Osteoblast (primary cell): Measurements from ENCODE around the gene BDKRB2. TPM values are rescaled to one million over a fixed set of nuclear protein-coding genes. Genes with fewer than 3 reads are reported as not detected.

ENCODE experiments used
- DNase-seq: peaks from one replicate; pipeline ENCODE4 v3.0.0; 2011; ENCODE audit warnings: low spot score, mixed read lengths; ENCODE audit not compliant: insufficient read length; ENCODE audit errors: missing footprints
- H2AFZ ChIP-seq: 2 replicates; pipeline ENCODE4 v1.6.0; 2011; ENCODE audit warnings: mild to moderate bottlenecking, low read length
- H3K27ac ChIP-seq: 2 replicates; pipeline ENCODE4 v1.5.1; 2011; ENCODE audit warnings: mild to moderate bottlenecking, low read depth, low read length, moderate library complexity
- H3K27me3 ChIP-seq: 2 replicates; pipeline ENCODE4 v1.6.0; 2012; ENCODE audit warnings: mild to moderate bottlenecking, control low read depth, inconsistent platforms, low read length, moderate library complexity; ENCODE audit not compliant: insufficient read depth
- H3K36me3 ChIP-seq: 2 replicates; pipeline ENCODE4 v1.5.1; 2011; ENCODE audit warnings: mild to moderate bottlenecking, low read length, control low read depth, moderate library complexity; ENCODE audit not compliant: insufficient read depth
- H3K4me1 ChIP-seq: 2 replicates; pipeline ENCODE4 v1.5.1; 2011; ENCODE audit warnings: mild to moderate bottlenecking, low read length, control low read depth, moderate library complexity; ENCODE audit not compliant: insufficient read depth
- H3K4me2 ChIP-seq: 2 replicates; pipeline ENCODE4 v1.6.0; 2011; ENCODE audit warnings: mild to moderate bottlenecking, low read length; ENCODE audit not compliant: insufficient read depth
- H3K4me3 ChIP-seq: fragments of 200-600 bp; sonication (generic); 3 replicates; pipeline ENCODE4 v1.5.1; 2012; ENCODE audit warnings: mild to moderate bottlenecking, low read length, inconsistent platforms; ENCODE audit not compliant: insufficient read depth
- H3K79me2 ChIP-seq: 2 replicates; pipeline ENCODE4 v1.6.0; 2012; ENCODE audit warnings: mild to moderate bottlenecking, low read length, control low read depth, inconsistent platforms; ENCODE audit not compliant: insufficient read depth
- H3K9me3 ChIP-seq: 2 replicates; pipeline ENCODE4 v1.5.1; 2011; ENCODE audit warnings: low read depth, low read length, control low read depth
- H4K20me1 ChIP-seq: 2 replicates; pipeline ENCODE4 v1.6.0; 2012; ENCODE audit warnings: mild to moderate bottlenecking, low read length, control low read depth; ENCODE audit not compliant: insufficient read depth
- total RNA-seq: library from RNA; depleted of rRNA; stranded (reverse); fragments of >200 nt; gene quantifications from 2 replicates; pipeline ENCODE4 v1.2.3, GENCODE V29; 2012
- TF ChIP-seq, protein P1 (sequence below): IDR thresholded peaks from 2 replicates; pipeline ENCODE4 v1.5.1; 2011; ENCODE audit warnings: mild to moderate bottlenecking, low read depth, low read length, moderate library complexity; ENCODE audit errors: extremely low read depth

The BDKRB2 gene
- total RNA-seq, 1 donor: 7.6 TPM

DNA sequence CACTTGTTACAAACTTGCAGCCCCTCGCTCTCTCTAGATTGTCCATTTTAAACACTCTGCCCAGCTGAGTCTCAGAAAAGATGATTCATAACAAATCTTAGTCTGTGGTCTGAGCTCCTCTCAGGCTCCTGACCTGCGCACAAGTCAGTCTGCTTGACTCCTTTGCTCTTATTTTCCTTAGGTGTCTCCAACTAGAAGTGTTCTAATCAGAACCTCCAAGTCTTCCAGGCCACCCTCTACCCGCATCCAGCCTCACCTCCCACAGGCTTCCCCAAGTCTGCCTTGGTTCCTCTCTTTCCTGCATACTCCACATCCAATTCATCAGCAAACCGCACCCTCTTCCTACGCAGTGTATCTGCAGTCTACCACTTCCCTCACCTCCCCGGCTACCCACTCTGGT is 42.4 kb upstream of the BDKRB2 start:
- H3K4me3 ChIP-seq: no peak overlapping the region
- H3K9me3 ChIP-seq: no peaks in the 10 kb centered on the region
- no peaks in the 10 kb centered on the region for H3K36me3 ChIP-seq
- peak overlapping the region; percentile 24 for H3K4me2 ChIP-seq
- TF ChIP-seq, protein P1, sequence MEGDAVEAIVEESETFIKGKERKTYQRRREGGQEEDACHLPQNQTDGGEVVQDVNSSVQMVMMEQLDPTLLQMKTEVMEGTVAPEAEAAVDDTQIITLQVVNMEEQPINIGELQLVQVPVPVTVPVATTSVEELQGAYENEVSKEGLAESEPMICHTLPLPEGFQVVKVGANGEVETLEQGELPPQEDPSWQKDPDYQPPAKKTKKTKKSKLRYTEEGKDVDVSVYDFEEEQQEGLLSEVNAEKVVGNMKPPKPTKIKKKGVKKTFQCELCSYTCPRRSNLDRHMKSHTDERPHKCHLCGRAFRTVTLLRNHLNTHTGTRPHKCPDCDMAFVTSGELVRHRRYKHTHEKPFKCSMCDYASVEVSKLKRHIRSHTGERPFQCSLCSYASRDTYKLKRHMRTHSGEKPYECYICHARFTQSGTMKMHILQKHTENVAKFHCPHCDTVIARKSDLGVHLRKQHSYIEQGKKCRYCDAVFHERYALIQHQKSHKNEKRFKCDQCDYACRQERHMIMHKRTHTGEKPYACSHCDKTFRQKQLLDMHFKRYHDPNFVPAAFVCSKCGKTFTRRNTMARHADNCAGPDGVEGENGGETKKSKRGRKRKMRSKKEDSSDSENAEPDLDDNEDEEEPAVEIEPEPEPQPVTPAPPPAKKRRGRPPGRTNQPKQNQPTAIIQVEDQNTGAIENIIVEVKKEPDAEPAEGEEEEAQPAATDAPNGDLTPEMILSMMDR: no peak
- no peaks in the 10 kb centered on the region for H4K20me1 ChIP-seq
- peaks cover 33% of the 10 kb centered on the region for H3K4me1 ChIP-seq
- peak overlapping the region; percentile 69 for H3K27ac ChIP-seq
- no peaks in the 10 kb centered on the region for H3K79me2 ChIP-seq
- no peak for DNase-seq
- H2AFZ ChIP-seq: peak overlapping the region; percentile 42
- no peaks in the 10 kb centered on the region for H3K27me3 ChIP-seq

GRCh38 chr14:96162741-96163140 is 41.9 kb upstream of the BDKRB2 start:
- Histone ChIP-seq H3K4me1 (peaks cover 38% of the 10 kb centered on the region), H3K4me3 (no peak overlapping the region), H2AFZ (no peak overlapping the region), H4K20me1 (no peaks in the 10 kb centered on the region), H3K27ac (peak overlapping the region; percentile 69), H3K9me3 (no peaks in the 10 kb centered on the region), H3K27me3 (no peaks in the 10 kb centered on the region), H3K36me3 (no peaks in the 10 kb centered on the region), H3K79me2 (no peaks in the 10 kb centered on the region), H3K4me2 (peak overlapping the region; percentile 24)
- DNase-seq: peak; percentile 91
- TF ChIP-seq, protein P1: no peak

DNA sequence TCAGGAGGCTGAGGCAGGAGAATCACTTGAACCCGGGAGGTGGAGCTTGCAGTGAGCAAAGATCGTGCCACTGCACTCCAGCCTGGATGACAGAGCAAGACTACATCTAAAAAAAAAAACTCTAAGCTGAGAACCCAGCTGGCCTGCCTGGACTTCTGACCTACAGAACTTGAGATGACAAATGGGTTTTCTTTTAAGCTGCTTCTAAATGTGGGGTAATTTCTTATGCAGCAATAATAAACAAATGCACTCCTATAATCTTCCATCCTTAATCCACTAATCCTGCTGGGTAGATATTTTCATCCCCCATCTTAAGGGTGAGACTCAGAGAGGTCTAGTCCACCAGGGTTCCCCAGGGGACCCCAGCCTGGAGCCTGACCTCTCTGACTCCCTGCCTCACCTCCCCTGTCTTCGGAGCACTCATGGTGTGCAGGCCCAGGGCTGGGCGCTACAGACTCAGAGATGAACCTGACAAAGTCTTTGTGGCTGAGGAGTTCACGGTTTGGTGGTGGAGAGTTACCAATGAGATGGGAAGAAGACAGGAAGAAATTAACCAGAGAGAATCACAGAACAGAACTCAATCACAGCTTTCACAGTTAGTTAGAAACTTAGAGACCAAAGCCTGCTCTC is 39.7 kb upstream of the BDKRB2 start:
- no peak overlapping the region for H3K4me3 ChIP-seq
- TF ChIP-seq, protein P1: no peak
- no peak overlapping the region for H3K4me2 ChIP-seq
- H3K4me1 ChIP-seq: peaks cover 38% of the 10 kb centered on the region
- H3K27ac ChIP-seq: no peak overlapping the region
- no peaks in the 10 kb centered on the region for H3K9me3 ChIP-seq
- H3K27me3 ChIP-seq: no peaks in the 10 kb centered on the region
- no peak for DNase-seq
- no peaks in the 10 kb centered on the region for H4K20me1 ChIP-seq
- no peaks in the 10 kb centered on the region for H3K79me2 ChIP-seq
- no peak overlapping the region for H2AFZ ChIP-seq
- H3K36me3 ChIP-seq: no peaks in the 10 kb centered on the region

DNA sequence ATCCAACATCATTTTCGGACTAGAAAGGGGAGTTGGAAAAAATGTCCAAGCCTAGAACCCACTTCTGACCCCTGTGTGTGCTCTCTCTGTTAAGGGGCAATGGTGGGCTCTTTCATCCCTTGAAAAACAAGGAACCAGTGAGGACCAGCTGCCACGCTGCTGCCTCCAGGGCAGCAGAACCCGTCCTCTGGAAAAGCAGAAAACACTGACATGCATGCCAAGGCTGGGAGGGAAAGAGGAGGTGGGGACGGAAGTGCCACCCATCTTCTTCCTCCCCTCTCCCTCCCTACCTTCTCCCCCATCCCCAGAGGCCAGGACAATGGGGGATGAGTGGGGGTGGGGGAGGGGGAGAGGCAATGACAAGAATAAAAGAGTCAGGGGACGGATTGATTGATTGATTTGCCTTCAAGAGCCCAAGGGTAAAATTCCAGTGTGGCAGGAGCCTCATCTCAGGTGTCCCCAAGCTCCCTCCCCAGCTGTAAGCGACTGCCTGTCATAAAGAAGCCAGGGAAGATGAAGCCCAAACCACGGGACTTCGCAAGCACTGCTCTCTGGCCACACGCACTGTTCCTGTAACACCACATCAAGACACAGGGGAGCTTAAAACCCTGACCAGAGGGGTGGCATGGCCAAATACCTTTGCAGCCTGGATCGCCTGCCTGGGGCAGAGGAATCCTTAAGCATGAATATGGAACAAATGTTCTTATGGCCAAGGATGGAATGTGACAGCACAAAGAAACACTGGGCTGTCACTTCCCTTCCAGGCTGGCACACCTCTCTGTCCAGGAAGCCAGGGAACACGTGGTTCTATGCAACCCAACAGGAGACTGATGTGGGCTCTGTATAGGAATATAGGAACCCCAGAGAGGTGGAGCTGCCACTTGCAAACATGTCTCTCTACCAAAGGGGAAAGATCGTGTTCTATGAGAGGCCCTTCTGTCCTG is 38.9 kb upstream of the BDKRB2 start:
- H2AFZ ChIP-seq: no peak overlapping the region
- TF ChIP-seq, protein P1: no peak

More for the DNA sequence above, 38.9 kb upstream of the BDKRB2 start:
- Histone ChIP-seq H3K4me2 (no peak overlapping the region), H3K4me3 (no peak overlapping the region), H3K27ac (no peak overlapping the region), H3K27me3 (no peaks in the 10 kb centered on the region), H3K79me2 (no peaks in the 10 kb centered on the region), H3K36me3 (no peaks in the 10 kb centered on the region), H3K9me3 (no peaks in the 10 kb centered on the region), H4K20me1 (no peaks in the 10 kb centered on the region), H3K4me1 (peaks cover 38% of the 10 kb centered on the region)
- DNase-seq: no peak
